Measurements from ENCODE around the gene GSDME. TPM values are rescaled to one million over a fixed set of nuclear protein-coding genes. Genes with fewer than 3 reads are reported as not detected.

The GSDME gene
- total and polyA plus RNA-seq, 10 of the 15 experiments (the other 5 are each of a cell fraction or from before 2014, with no cell fraction given), result 23.7 to 245 (median 128) TPM

DNA sequence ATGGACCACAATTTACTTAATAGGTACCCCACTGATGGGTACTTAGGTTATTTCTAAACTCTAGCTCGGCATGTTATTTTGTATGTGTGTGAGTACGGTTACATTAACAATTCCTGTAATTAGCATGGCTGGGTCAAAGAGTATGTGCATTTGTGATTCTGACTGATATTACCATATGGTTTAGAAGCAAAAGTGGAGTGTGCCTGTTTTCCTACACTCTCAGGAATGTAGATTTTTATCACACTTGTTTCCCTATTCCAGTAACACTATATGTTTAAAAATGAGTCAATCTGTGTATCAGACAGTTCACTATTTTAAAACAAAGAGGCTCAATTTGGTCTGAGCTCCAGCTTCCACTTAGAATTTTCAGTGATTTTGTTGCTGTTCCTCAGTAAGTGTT lies 44.6 kb upstream of the GSDME start (continued):
- no peak for TF ChIP-seq ZNF622 (IDR thresholded peaks at IDR 0.05)

- SMC1A ChIA-PET (ENCODE audit: uncharacterized antibody, unreplicated experiment), result interaction anchor here (1.3 kb wide), 1 partner anchor 12 kb away, joined by 8 read pairs; no protein-coding TSS in a partner anchor
- H3K79me2 ChIP-seq (ENCODE audit: control insufficient read depth, insufficient read depth, low read length), result no peaks in the 10 kb centered on the region
- BruUV-seq (replicated peaks), result no TSS peak
- POLR2A ChIA-PET, result no interaction called here
- H3K4me1 ChIP-seq (ENCODE audit: control insufficient read depth, insufficient read depth, low read length), result no peaks in the 10 kb centered on the region
- no peaks in the 10 kb centered on the region for H3K27me3 ChIP-seq (replicated peaks in 1 of 2; ENCODE audit: control insufficient read depth in 2 of 2, insufficient read depth in 2 of 2, low read length in 1 of 2)
- peaks cover 4 to 14% of the 10 kb centered on the region in 2 experiments for H3K36me3 ChIP-seq (ENCODE audit: control insufficient read depth in 2 of 2, insufficient read depth in 2 of 2, low read length in 1 of 2)
- no peak for ATAC-seq
- no peak overlapping the region for H3K27ac ChIP-seq (ENCODE audit: control insufficient read depth, insufficient read depth)
- RAD21 ChIA-PET (ENCODE audit: unreplicated experiment), result interaction anchor here (1.1 kb wide), 1 partner anchor 293 kb away, joined by 5 read pairs; no protein-coding TSS in a partner anchor
- CTCF ChIA-PET, result interaction anchor here (0.6 to 1.5 kb wide), 2 partner anchors 301 to 351 kb away, joined by 3 read pairs; no protein-coding TSS in a partner anchor
- H3K4me3 ChIP-seq, result no peak overlapping the region
- WGBS (ENCODE audit: insufficient coverage, insufficient replicate concordance, low lambda C conversion rate, missing lambda C conversion rate), result 88% methylated on average over 9 of the region's 9 CpGs
- no peaks in the 10 kb centered on the region for H4K20me1 ChIP-seq (ENCODE audit: control insufficient read depth, insufficient read depth)
- FAIRE-seq, result no peak
- TF ChIP-seq, protein P1, sequence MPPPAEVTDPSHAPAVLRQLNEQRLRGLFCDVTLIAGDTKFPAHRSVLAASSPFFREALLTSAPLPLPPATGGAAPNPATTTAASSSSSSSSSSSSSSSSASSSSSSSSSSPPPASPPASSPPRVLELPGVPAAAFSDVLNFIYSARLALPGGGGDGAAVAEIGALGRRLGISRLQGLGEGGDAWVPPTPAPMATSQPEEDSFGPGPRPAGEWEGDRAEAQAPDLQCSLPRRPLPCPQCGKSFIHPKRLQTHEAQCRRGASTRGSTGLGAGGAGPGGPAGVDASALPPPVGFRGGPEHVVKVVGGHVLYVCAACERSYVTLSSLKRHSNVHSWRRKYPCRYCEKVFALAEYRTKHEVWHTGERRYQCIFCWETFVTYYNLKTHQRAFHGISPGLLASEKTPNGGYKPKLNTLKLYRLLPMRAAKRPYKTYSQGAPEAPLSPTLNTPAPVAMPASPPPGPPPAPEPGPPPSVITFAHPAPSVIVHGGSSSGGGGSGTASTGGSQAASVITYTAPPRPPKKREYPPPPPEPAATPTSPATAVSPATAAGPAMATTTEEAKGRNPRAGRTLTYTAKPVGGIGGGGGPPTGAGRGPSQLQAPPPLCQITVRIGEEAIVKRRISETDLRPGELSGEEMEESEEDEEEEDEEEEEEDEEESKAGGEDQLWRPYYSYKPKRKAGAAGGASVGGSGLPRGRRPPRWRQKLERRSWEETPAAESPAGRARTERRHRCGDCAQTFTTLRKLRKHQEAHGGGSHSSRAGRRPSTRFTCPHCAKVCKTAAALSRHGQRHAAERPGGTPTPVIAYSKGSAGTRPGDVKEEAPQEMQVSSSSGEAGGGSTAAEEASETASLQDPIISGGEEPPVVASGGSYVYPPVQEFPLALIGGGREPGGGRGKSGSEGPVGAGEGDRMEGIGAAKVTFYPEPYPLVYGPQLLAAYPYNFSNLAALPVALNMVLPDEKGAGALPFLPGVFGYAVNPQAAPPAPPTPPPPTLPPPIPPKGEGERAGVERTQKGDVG (CRISPR knock-in tag; IDR thresholded peaks at IDR 0.05), result no peak
- TF ChIP-seq POU2F2 (IDR thresholded peaks at IDR 0.05; ENCODE audit: borderline replicate concordance, low read depth, low read length), result no peak
- no peak for TF ChIP-seq EED (IDR thresholded peaks at IDR 0.05; ENCODE audit: low read depth)
- TF ChIP-seq ZNF24 (IDR thresholded peaks at IDR 0.05), result no peak
- TF ChIP-seq, protein P2, sequence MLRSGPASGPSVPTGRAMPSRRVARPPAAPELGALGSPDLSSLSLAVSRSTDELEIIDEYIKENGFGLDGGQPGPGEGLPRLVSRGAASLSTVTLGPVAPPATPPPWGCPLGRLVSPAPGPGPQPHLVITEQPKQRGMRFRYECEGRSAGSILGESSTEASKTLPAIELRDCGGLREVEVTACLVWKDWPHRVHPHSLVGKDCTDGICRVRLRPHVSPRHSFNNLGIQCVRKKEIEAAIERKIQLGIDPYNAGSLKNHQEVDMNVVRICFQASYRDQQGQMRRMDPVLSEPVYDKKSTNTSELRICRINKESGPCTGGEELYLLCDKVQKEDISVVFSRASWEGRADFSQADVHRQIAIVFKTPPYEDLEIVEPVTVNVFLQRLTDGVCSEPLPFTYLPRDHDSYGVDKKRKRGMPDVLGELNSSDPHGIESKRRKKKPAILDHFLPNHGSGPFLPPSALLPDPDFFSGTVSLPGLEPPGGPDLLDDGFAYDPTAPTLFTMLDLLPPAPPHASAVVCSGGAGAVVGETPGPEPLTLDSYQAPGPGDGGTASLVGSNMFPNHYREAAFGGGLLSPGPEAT (IDR thresholded peaks at IDR 0.05; ENCODE audit: low read depth), result no peak
- no peak for TF ChIP-seq CBX3 (IDR thresholded peaks at IDR 0.05; ENCODE audit: borderline replicate concordance, low read depth)
- no peak for TF ChIP-seq LARP7 (IDR thresholded peaks at IDR 0.05)
- no peak for TF ChIP-seq CREM (IDR thresholded peaks at IDR 0.05; ENCODE audit: low read depth)
- TF ChIP-seq ZNF207 (IDR thresholded peaks at IDR 0.05; ENCODE audit: borderline replicate concordance), result no peak
- no peak for TF ChIP-seq BACH1 (IDR thresholded peaks at IDR 0.05; ENCODE audit: borderline replicate concordance)
- no peak for TF ChIP-seq USF1 (IDR thresholded peaks at IDR 0.05; ENCODE audit: borderline replicate concordance, extremely low read length, insufficient read depth, low read depth, low read length)
- H3K4me2 ChIP-seq (ENCODE audit: control insufficient read depth, insufficient read depth), result no peak overlapping the region
- in situ Hi-C loops (cut with MboI), result no loop called here
- no peak for DNase-seq (ENCODE audit: low read depth, low spot score)
- H2AFZ ChIP-seq (ENCODE audit: control insufficient read depth, low read depth, low read length), result no peak overlapping the region
- intact Hi-C loops (cut with micrococcal nuclease; ENCODE audit: unreplicated experiment), result no loop called here
- no peaks in the 10 kb centered on the region for H3K9me3 ChIP-seq (replicated peaks; ENCODE audit: control insufficient read depth, insufficient read depth, low read length)
- no peak overlapping the region for H3K9ac ChIP-seq (ENCODE audit: control insufficient read depth, insufficient read depth, low read length)
These were observed 43.4 kb upstream of the GSDME start for GRCh38 chr7:24800667-24801066.
